ENCODE results near the gene ZNF414.
"Not testable (repeated sequence)": the region's sequence is repeated elsewhere in the genome, so short reads cannot be mapped to it uniquely, and the experiment has no call there.

ZNF414 gene

GRCh38 chr19:8513687-8514504, at the start of gene ZNF414:
Gene ZNF414, minus strand, starts transcription at chr19:8514167. Its CDS starts 121 bp downstream, at chr19:8514046.
- peak; percentile 96 for DNase-seq (ENCODE audit: low read depth)

GRCh38 chr19:8561075-8561764, 47.3 kb upstream of the ZNF414 start:
- DNase-seq (ENCODE audit: low read depth), result no peak

- DNase-seq (ENCODE audit: low read depth), result no peak
These were observed 44.4 kb upstream of the ZNF414 start for GRCh38 chr19:8558325-8558724.

- DNase-seq (ENCODE audit: low read depth), result no peak
These were observed 43.8 kb upstream of the ZNF414 start for GRCh38 chr19:8557642-8558238.

- DNase-seq (ENCODE audit: low read depth), result not testable (repeated sequence)
These were observed 39.8 kb upstream of the ZNF414 start for GRCh38 chr19:8553729-8554128.

GRCh38 chr19:8552810-8553209, 38.8 kb upstream of the ZNF414 start:
- DNase-seq (ENCODE audit: low read depth), result no peak

- no peak for DNase-seq (ENCODE audit: low read depth)
These were observed 36.1 kb upstream of the ZNF414 start for GRCh38 chr19:8550070-8550469.

- no peak for DNase-seq (ENCODE audit: low read depth)
These were observed 31.8 kb upstream of the ZNF414 start for GRCh38 chr19:8545743-8546142.

- DNase-seq (ENCODE audit: low read depth), result no peak
These were observed 30.2 kb upstream of the ZNF414 start for GRCh38 chr19:8544168-8544567.

GRCh38 chr19:8539621-8540149, 25.7 kb upstream of the ZNF414 start:
- DNase-seq (ENCODE audit: low read depth), result no peak

- DNase-seq (ENCODE audit: low read depth), result no peak
These were observed 23.1 kb upstream of the ZNF414 start for GRCh38 chr19:8537099-8537498.

- DNase-seq (ENCODE audit: low read depth), result no peak
These were observed 22.3 kb upstream of the ZNF414 start for GRCh38 chr19:8536282-8536681.

GRCh38 chr19:8532225-8532624, 18.3 kb upstream of the ZNF414 start:
- no peak for DNase-seq (ENCODE audit: low read depth)

GRCh38 chr19:8531470-8531869, 17.5 kb upstream of the ZNF414 start:
- DNase-seq (ENCODE audit: low read depth), result no peak

- no peak for DNase-seq (ENCODE audit: low read depth)
These were observed 16.2 kb upstream of the ZNF414 start for GRCh38 chr19:8530061-8530679.

- DNase-seq (ENCODE audit: low read depth), result no peak
These were observed 15.5 kb upstream of the ZNF414 start for GRCh38 chr19:8529369-8530006.

GRCh38 chr19:8528500-8528899, 14.5 kb upstream of the ZNF414 start:
- DNase-seq (ENCODE audit: low read depth), result no peak

GRCh38 chr19:8526345-8527091, 12.6 kb upstream of the ZNF414 start:
- DNase-seq (ENCODE audit: low read depth), result no peak

GRCh38 chr19:8525401-8525684, 11.4 kb upstream of the ZNF414 start:
- DNase-seq (ENCODE audit: low read depth), result no peak

GRCh38 chr19:8519388-8519787, 5.4 kb upstream of the ZNF414 start:
- no peak for DNase-seq (ENCODE audit: low read depth)

GRCh38 chr19:8518536-8518935, 4.6 kb upstream of the ZNF414 start:
- DNase-seq (ENCODE audit: low read depth), result no peak
